GM21515 (cell line): Measurements from ENCODE around the gene TMUB1.

Source experiments
- ATAC-seq: cut with Tn5 transposase; IDR thresholded peaks from one replicate; pipeline ENCODE4 v1.9.1; 2021; ENCODE audit not compliant: unreplicated experiment

The TMUB1 gene, protein sequence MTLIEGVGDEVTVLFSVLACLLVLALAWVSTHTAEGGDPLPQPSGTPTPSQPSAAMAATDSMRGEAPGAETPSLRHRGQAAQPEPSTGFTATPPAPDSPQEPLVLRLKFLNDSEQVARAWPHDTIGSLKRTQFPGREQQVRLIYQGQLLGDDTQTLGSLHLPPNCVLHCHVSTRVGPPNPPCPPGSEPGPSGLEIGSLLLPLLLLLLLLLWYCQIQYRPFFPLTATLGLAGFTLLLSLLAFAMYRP

DNA sequence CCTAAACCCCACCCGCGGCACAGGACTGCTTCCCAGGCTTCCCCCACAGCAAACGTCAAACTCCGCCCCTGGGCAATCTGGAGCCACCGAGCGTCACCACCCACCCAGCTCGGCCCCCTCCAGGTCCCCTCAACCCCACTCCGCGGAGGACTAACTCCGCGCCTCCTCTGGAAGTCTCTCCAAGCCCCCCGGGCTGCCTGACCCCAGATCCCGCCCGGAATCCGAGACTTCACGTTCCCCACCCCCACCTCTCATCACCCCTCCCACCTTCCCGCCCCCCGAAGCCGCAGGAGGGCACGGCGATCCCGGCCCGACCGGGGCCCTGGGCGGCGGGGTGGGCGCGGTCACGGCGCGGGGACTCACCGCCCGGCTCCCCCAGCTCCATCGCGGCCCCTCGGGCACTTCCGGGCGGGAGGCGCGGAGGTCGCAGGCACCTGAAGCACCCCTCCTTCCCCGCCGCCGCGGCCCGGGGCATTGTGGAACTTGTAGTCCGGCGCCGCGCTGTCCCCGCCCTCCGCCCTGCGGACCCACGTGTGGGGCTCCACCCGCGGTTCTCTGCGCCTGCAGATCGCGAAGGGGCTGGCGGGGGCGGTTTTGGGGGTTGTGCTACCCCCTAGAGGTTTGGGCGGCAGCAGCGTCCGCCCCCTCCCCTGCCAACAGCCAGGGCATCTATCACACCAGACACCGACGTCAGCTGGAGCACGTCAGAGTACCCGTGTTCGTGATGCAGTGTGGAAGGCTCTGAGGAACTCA, at the start of gene TMUB1:
TMUB1 (minus strand) TSS at position 423 of the 753 bp plus-strand sequence. CDS start 930 bp downstream, outside the sequence.
- ATAC-seq: peak; percentile 56

DNA sequence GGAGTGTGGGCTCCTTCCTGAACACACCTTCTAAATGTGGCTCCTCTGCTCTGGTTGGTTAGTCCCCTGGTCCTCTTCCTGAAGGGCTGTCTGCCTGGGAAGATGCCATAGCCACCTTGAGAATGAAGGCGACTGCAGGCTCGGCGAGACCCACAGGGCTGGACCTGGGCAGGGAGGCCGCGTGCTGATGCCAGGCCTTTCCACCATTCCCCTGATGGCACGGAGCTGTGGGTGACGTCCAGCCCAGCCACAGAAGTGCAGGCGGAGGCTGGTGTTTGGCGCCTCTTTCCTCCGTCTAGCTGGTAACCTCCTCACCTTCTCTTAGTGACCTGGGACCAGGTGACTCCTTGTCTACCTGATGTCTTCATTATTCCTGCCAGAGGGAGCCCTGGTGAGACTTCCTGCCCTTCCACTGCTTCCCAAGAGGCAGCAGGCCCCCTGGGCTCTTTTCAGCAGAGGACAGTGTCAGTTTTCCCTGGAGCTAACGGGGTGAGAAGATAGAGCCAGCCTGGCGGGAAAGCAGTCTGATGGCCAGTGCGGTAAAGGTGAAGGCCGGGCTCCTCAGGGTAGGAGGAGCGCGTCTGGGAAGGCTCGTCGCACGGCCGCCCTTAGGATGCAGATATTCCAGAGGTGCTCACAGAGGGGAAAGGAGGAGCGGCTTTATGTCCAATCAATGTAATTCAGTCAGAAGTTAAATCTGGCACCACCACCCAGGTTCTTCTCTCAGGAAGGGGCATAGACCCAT, 49.3 kb upstream of the TMUB1 start:
- ATAC-seq: no peak

DNA sequence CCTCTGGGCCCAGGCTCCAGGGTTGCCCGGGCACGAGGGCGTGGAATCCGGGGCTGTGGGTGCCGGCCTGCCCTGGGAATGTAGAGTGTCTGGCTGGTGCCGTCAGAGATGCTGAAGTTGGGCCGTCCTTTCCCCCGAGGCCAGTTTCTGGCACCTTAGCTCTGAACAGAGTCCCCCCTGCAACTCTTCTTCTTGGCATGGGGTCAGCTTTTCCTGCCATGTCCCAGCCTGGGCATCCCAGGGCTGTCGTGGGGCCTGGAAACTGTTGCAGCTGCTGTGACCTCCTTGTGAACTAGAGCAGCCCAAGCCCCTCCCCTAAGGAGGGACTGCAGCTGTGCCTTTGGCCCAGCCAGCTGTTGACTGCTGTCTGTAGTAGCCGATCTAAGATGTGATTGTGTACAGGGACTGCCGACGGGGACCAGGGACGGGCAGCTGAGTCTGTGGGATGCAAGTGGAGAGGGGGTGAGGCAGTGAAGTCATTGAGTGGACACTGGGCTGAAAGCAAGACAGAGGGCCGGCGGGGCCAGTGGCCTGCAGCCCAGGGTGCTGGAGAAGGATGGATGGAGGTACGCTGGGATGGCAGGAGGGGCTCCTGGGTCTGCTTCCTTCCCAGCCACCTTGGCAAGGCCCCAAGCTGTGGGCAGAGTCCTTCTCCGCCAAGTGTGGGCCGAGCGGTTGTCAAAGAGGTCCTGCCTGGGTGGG, 48.5 kb upstream of the TMUB1 start:
- no peak for ATAC-seq

DNA sequence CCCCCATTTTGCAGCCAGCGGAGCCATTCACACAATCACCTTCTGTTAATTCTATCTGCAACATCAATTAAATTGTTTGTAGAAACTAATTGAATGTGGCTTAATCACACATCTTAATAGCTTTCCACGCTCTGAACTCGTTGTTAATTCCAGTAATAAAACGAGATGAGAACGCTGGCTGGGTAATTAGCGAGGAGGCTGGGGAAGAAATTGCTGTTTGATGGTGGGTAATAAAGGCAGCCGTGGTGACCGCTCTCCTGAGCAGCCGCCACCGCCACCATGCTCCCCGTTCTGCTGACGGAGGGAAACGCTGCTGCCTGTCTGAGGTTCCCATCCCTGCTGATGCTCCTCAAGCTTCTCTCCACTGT, 47.9 kb upstream of the TMUB1 start:
- no peak for ATAC-seq

DNA sequence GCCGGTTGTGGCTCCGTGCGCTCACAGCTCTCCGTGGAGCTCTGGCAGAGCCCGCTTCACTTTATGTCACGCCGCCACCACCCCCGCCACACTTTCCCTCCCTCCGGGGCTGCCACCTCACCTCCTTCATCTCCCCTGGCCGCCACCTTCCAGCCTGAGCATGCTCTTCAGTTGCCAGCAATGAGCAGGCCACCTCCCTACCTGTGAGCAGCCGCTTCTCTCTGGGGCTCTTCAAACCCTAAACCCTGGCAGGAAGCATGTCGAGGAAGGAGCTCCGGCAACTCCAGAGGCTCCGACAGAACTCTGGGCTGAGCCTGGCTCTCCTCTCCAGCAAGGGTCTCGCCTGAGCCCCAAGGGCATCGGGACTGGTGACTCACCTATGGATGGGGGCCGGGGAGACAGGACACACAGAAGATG, 47.5 kb upstream of the TMUB1 start:
- no peak for ATAC-seq

DNA sequence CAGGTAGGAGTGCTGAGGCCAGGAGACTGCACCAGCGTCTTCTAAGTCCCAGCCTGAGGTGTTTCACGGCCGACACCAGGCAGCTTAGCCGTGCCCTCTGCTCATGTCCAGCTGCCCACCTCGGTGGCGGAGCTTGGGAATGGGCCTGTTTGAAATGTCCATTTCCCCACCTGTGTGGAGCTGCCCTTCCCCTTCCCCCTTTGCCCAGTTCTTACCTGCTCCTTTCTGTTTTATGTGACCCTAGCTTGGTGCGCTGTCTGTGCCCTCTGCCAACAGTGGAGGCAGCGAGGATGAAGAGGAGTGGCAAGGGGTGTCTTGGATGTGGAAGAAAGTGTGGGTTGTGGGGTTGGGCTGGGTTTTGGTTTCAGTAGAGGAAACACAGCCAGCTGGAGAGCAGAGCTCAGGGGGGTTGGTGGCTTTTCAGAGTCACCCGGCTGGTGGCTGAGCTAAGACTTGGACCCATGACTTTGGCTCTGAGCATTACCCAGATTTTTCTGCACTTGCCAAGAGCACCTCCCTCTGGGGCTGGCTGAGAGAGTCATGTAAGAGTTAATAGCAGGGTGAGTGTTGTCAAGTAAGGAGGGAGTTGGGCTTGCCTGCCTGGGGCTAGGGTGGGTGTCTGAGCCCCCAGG, 46.8 kb upstream of the TMUB1 start:
- no peak for ATAC-seq

DNA sequence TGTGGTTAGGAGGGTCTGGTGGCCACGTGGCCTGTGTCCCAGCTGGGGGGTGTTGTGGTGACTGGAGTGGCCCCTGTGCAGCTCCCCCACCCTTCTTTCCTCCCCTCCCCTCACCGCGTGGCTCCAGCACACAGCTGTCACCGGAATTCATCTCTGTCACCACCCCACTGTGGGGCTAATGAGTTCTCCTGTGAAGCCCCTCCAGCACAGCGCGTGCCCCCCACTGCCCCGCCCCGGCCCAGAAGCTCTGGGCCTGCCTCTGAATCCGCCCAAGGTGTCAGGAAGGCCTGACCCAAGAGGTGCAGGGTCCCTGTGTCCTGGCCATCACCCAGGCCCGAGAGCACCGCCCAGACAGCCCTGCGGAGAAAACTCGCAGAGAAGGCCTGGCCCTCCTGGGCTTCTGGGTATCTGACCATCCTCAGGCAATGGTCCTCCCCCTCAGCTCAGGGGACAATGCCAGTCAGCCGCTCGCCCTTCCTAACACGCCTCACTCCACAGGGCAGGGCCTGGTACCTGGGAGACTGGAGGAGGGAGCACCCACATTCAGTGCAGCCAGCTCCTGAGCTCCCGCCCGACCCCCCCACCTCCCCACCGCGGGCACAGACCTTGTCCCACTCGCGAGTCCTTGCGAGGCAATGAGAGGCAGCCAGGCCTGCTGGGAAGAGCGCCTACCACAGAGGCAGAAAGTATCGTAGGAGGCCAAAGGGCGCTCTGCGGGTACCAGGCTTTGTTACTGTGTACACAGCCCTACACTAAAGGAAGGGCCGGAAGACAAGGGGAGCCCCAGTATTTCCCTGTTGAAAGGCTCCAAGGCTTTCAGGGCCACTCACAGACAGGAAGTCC, 46.0 kb upstream of the TMUB1 start:
- ATAC-seq: no peak

DNA sequence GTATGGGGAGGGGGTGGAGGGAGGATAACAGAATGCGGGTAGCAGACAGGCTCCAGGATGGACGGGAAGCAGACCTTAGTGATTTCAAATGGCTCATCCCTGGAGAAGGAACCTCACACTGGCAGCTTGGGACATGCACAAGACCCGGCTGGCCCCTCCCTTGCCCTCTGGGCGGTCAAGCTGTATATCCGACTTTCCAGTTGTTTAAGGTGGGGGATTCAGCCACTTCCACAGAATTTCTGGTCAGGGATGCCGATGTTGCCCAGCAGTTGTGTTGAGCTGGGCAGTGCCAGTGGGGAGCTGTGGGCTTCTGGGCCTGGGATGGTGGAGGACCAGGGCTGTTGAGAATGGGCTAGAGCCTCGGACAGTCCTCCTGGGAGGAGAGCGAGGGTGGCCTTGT, 45.4 kb upstream of the TMUB1 start:
- no peak for ATAC-seq

DNA sequence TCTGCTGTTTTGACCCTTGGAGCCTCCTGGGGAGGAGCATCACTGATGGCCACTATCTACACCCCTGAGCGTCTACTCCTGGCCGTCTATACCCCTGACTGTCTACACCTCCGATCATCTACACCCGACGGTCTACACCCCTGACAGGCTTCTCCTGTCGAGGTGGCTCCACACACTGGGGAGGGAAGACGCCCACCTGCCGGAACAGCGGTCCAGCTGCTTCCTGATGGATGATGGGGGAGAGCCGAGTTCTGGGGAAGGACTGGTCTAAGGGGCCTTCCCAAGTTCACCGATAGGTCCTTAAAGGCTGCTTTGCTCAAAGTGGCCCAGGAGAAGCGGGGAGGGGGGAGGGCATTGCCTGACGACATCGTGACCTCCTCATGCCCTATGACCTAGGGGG, 44.9 kb upstream of the TMUB1 start:
- ATAC-seq: no peak

DNA sequence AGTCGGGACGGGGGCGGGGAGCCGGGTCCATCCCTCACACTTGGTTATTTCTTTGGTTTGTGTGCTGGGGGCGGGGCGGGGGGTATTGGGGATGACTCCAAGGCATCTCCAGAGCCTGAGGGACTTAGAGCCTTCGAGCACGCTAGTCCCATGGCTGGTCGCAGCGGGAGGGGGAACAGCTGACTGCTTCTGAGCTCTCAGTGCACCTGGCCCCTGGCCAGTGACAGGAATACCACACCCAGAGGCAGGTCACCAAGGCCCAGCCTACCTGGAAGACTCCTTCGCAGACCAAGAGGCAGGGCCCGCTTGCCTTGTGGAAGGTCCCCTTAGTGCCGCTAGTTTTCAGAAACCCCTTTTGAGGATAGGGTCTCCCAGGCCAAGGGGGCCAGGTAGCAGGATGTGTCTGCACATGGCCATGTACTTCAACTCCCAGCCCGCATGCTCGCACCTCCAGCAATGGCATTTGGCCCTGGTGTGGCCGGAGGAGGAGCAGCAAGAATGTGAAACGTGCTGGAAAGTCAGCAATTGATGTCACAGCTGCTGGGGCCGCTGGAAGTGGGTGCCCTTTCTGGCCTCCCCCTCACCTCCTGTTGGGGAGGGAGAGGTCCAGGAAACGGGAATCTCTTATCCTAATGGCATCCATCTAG, 43.3 kb upstream of the TMUB1 start:
- ATAC-seq: no peak

DNA sequence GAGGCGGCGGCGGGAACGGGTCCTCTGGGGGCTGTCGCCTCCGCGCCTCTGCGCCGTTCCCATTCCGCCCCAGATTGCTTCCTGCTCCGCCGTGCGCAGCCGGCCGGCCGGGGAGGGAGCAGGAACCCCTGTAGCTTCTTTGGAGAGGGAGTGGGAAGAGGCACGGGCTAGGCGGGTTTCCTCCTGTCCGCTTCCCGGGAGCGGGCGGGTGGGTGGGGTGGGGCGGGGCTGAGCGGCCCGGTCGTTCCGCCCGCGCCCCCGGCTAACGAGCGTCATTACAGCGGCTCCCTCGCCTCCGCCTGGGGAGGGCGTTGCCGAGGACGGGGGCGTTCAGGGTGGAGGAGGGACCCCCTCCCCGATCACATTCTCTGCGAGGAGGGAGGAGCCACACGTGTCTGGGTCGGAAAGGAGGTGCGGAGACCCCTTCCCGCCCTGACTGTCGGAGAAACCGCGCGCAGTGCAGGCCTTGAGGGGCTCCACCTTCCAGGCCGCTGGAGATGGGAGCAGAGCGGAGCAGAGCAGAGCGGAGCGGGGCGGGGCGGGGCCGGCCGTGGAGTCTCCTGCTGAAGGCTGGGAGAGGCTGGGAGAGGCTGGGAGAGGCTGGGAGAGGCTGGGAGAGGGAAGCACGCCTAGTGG, 42.7 kb upstream of the TMUB1 start:
- no peak for ATAC-seq

DNA sequence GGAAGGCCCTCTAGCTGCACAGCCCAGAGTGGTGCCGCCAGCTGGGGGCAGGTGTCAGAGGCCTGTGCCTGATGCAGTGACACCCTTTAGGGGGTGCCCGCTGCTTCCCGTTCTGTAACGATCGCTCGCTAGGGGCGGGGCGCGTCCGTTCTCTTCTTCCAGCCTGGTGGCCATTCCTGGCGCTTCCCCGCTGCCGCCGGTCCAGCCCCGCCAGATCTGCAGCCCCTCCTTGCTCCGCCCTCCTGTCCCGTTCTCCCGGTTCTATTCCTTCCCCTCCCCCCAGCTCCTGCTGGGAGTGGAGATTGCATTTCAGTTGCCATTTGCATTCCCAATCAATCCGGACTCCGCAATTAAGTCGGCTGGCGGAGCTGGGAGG, 42.2 kb upstream of the TMUB1 start:
- no peak for ATAC-seq

DNA sequence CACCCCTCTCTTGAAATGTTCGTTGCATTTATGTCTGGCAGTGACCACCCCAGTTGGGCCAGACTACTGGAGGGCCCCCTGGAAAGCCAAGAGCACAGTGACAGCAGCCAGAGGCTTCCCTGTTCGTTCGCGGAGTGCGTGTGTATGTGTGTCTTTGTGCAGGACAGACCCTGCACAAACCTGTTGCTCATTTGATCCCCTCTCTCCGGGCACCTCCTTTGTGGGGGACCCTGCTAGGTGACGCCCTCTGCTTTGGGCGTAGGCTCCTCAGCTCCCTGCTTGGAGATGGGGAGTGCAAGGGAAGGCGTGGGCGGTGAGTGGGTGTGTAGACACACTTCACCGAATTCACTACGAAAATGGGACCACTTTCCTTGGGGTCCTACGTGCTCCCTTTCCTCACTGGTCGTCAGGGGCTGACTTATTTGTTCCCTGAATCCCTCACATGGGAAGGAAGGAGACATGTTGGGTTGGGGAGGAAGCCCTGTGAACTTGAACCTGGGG, 41.7 kb upstream of the TMUB1 start:
- ATAC-seq: no peak

DNA sequence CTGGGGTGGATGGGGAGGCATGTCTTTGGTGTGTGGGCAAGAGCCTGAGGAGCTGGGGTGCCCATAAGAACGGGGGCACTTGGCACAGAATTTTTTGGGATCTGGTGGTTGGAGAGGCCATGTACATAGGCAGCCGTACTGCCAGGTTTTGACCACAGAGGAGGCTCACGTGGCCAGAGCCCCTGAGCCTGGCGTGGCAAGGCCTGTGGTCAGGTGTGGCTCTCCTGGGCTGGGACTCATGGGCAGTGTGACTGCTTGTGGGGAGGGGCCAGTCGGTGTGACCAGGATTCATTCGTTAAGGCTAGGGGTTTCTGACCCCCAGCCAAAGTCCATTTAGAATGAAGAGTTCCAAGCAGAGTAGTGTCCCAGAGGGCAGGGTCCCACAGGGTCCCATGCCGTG, 41.2 kb upstream of the TMUB1 start:
- no peak for ATAC-seq

DNA sequence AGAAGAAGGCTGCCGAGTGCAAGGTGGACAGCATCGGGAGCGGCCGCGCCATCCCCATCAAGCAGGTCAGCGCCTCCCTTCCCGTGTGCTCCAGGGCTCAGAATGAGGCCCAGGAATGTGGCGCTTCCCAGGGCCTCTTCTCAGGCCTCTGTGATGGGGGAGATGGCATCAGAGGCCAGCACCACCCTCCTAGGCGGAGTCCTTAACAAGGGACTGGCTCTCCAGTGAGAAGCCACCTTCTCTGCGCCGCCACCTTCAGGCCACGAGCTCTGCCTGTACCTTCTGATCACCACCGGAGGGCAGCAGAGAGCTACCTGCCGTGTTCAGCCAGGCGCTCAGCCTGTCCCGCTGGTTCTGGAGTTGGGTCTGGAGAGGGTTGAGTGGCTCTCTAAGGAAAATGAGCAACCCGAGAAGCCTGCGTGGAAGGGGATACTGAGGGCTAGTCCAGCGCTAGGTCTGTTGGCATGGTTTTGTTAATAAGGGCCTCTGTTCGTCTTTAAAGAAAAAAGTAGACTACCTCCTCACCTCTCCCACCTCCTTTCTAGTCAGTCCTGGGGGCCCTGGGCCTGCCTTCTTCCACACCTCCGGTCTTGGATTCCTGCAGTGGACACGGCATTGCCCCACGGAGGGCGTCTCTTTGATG, 40.6 kb upstream of the TMUB1 start:
- peak; percentile 82 for ATAC-seq

DNA sequence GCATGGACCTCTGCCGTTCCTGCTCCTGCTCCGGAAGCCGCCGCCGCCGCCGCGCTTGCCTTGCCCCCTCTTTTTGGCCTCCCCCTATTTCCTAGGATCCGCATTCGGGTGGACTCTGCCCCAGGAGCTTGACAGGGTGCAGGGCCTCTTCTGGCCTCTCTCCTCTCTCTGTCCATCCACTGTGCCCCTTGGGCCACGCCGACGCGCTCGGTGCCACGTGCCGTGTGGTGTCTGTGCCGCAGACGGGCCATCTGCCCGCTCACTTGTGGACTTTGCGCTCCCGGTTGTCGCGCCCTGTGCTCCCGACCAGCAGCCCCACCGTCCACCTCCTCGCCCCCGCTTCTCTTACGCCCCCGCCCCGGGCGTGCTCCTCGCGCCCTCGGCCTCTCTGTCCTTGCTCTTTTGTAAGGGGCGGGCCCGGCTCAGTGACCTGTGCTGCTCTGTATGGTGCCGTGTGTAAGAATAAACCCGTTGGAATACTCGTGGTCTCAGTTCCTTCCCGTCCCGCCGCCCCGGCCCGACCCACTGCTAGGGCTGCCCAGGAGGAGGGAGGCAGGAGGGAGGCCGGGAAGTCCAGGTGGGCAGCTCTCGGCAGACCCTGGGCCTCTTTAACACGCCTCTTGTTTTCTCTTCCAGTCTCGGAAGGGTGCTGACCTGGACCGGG, 40.0 kb upstream of the TMUB1 start:
- ATAC-seq: no peak

DNA sequence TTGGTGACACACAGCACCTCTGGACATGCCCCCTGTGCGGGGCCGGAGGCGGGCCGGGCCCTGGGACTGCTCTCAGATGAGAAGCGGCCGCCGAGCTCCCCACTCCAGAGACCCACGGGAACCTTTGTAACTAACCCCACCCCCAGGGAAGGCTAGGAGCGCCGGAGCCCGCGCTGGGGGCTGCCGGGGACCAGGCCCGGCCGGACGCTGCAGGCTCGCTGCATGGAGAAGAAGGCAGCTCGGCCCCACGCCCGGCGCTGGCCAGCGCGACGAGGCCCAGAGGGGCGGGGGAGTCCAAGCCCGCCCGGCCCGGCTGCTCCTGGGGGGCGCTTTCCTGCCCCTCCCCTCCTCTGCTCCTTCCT, 39.5 kb upstream of the TMUB1 start:
- ATAC-seq: no peak

DNA sequence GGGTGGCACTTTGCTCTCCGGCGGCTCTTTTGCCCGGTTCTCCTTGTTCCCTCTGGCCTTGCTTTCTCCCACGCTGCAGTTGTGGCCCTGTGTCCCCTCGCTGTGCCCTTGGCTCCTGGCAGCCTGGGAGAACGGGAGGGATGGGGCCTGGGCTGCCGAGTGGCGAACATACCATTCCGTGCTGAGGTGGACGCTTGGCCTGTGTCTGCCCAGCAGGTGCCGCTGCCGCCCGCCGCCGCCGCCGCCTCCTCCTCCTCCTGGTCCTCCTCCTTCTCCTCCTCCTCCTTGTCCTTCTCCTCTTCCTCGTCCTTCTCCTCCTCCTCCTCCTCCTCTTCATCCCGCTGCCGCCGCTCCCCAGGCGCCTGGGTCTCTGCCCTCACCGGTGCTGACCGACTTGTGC, 39.0 kb upstream of the TMUB1 start:
- no peak for ATAC-seq
